Bronchial epithelial cell (primary cell): Measurements from ENCODE around the gene SMARCD1. TPM values are rescaled to one million over a fixed set of nuclear protein-coding genes. Genes with fewer than 3 reads are reported as not detected.
A peak's percentile ranks its signal among the peaks of the same experiment; 100 is the strongest.

Source experiments
- DNase-seq: peaks from one replicate; pipeline ENCODE4 v3.0.0-alpha.2; 2010; ENCODE audit warnings: low read depth
- FAIRE-seq: peaks from 2 replicates; lab custom pipeline; 2011; peaks lifted over from hg19 to GRCh38; lab: Jason Lieb, UNC
- H3K27me3 ChIP-seq: 2 replicates; pipeline ENCODE4 v1.5.1; 2011; ENCODE audit warnings: low read length; ENCODE audit not compliant: control insufficient read depth, insufficient read depth
- H3K36me3 ChIP-seq: 2 replicates; pipeline ENCODE4 v1.5.1; 2011; ENCODE audit warnings: low read length; ENCODE audit not compliant: control insufficient read depth, insufficient read depth
- H3K4me3 ChIP-seq: 2 replicates; pipeline ENCODE4 v1.5.1; 2011; ENCODE audit warnings: mild to moderate bottlenecking, low read depth, low read length, control low read depth
- total RNA-seq: library from RNA; depleted of rRNA; stranded (reverse); fragments of >200 nt; gene quantifications from 2 replicates; pipeline ENCODE4 v1.2.1, GENCODE V29; 2014
- TF ChIP-seq, protein P1 (sequence below): IDR thresholded peaks from 2 replicates; pipeline ENCODE4 v1.5.1; 2011; ENCODE audit warnings: mild to moderate bottlenecking, moderate library complexity, low read length, control low read depth, inconsistent platforms; ENCODE audit not compliant: insufficient read depth, severe bottlenecking

Gene SMARCD1
- total RNA-seq, 1 donor from 2014 or later, result 24.2 TPM

DNA sequence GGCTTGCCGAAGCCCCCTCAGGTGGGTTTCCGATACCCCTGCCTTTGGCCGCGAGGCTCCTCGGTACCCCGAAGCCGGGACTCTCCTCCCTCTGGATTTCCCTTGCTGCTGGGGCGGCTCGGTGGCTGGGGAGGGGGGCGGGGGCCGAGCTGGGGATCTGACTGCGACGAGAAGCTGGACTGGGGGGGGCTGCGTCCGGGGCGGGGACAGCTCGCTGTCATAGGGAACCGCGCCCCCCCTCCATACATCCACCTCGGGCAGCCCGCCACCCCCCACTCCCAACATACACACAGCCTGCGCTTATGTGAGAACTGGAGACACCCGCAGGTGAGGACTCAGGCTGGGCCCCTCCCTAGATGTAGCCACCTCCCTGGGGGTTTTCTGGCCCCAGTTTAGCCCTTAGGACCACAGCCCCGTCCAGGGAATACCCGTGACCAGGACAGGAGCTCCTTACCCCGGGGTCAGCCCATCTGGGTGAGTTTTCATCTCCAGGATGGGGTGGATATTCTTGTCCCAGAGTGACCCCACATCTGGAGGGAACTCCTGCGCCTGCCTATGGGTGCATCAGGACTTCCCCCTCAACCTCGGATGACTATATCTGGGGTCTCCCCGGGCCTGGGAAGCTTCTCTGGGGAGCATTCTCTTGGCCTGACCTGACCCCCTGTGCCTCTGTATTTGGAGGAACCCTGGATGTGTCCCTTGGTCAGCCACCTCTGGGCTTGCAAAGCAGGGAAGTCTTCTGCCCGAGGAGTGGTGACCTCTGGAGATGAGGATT lies 27.1 kb upstream of the SMARCD1 start:
- TF ChIP-seq, protein P1, sequence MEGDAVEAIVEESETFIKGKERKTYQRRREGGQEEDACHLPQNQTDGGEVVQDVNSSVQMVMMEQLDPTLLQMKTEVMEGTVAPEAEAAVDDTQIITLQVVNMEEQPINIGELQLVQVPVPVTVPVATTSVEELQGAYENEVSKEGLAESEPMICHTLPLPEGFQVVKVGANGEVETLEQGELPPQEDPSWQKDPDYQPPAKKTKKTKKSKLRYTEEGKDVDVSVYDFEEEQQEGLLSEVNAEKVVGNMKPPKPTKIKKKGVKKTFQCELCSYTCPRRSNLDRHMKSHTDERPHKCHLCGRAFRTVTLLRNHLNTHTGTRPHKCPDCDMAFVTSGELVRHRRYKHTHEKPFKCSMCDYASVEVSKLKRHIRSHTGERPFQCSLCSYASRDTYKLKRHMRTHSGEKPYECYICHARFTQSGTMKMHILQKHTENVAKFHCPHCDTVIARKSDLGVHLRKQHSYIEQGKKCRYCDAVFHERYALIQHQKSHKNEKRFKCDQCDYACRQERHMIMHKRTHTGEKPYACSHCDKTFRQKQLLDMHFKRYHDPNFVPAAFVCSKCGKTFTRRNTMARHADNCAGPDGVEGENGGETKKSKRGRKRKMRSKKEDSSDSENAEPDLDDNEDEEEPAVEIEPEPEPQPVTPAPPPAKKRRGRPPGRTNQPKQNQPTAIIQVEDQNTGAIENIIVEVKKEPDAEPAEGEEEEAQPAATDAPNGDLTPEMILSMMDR, result no peak
- DNase-seq (no peak), FAIRE-seq (no peak)
- H3K27me3 ChIP-seq, result no peaks in the 10 kb centered on the region
- H3K4me3 ChIP-seq, result peak overlapping the region; percentile 62
- H3K36me3 ChIP-seq, result no peaks in the 10 kb centered on the region

DNA sequence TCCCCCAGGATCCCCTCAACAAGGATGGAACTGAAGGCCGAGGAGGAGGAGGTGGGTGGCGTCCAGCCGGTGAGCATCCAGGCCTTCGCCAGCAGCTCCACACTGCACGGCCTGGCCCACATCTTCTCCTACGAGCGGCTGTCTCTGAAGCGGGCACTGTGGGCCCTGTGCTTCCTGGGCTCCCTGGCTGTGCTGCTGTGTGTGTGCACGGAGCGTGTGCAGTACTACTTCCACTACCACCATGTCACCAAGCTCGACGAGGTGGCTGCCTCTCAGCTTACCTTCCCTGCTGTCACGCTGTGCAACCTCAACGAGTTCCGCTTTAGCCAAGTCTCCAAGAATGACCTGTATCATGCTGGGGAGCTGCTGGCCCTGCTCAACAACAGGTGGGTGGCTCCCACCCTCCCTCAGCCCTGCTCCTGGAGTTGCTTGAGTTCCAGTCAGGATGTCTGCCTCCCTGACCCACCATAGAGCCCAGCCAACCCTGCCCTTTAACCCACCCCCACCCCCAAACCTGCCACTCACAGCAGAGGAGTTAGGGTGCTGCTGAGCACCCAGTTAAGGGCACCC lies 26.3 kb upstream of the SMARCD1 start:
- Histone ChIP-seq H3K36me3 (no peaks in the 10 kb centered on the region), H3K4me3 (no peak overlapping the region), H3K27me3 (no peaks in the 10 kb centered on the region)
- TF ChIP-seq, protein P1, result no peak
- no peak for DNase-seq
- FAIRE-seq, result no peak

DNA sequence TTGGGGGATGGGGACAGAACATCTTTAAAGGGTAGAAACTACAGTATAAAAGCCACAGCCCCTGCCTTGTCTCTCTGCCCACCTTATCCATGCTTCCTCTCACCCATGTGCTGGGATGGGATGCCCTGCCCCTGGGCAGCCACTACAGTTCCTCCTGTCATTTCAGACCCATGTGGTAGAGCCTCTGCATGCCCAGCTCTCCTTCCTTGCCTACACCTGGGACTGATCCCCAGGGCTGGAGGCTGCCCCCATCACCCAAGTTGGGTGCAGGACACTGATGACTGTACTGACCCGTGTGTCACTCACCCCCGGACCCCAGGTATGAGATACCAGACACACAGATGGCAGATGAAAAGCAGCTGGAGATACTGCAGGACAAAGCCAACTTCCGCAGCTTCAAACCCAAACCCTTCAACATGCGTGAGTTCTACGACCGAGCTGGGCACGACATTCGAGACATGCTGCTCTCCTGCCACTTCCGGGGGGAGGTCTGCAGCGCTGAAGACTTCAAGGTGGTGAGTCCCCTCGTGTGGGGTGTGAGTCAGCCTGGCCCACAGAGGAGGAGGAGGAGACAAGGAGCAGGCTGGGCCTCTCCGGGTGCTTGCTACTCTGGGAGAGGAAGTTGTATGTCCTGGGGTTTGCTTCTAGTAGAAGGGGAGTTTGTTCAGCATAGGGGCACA lies 25.6 kb upstream of the SMARCD1 start:
- Histone ChIP-seq H3K4me3 (no peak overlapping the region), H3K27me3 (no peaks in the 10 kb centered on the region), H3K36me3 (no peaks in the 10 kb centered on the region)
- DNase-seq (no peak), FAIRE-seq (no peak)
- TF ChIP-seq, protein P1, result no peak

DNA sequence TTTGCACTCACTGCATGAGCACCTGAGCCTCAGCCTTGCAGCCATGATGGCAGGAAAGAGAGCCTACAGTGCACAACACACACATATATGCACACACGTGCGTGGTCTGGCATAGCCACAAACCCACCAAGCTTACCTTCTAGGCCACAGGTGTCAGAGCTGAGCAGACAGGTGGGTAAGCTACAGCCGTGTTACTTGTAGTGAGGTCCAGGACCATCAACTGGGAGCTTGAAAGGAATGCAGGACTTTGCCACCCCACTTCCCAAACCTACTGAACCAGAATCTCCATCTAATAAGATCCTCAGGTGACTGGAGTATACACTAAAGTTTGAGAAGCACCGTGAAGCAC lies 25.0 kb upstream of the SMARCD1 start:
- TF ChIP-seq, protein P1, result no peak
- no peaks in the 10 kb centered on the region for H3K27me3 ChIP-seq
- no peaks in the 10 kb centered on the region for H3K36me3 ChIP-seq
- H3K4me3 ChIP-seq, result no peak overlapping the region
- FAIRE-seq (no peak), DNase-seq (no peak)

- DNase-seq (no peak), FAIRE-seq (peak; percentile 92)
- Histone ChIP-seq H3K27me3 (no peaks in the 10 kb centered on the region), H3K36me3 (no peaks in the 10 kb centered on the region), H3K4me3 (no peak overlapping the region)
- TF ChIP-seq, protein P1, result no peak
Measured at GRCh38 chr12:50061171-50061570, 24.0 kb upstream of the SMARCD1 start.
